HepG2 (cell line): Measurements from ENCODE around the gene RRBP1. TPM values are rescaled to one million over a fixed set of nuclear protein-coding genes. Genes with fewer than 3 reads are reported as not detected.

ENCODE experiments used
- ATF4 ChIP-seq, 2 experiments: fragments of 450-650 bp in 1 of 2; sonication (generic) in 1 of 2; formaldehyde crosslinking; IDR thresholded peaks; 2 replicates each; pipeline versions ENCODE4 v1.5.0 to v1.8.0; 2020 to 2022; ENCODE audit warnings: mild to moderate bottlenecking in 1 of 2, missing genetic modification reagents in 1 of 2
- ATF7-NPFF ChIP-seq: sonication (generic); formaldehyde crosslinking; IDR thresholded peaks from 2 replicates; pipeline ENCODE4 v1.8.1; 2023; ENCODE audit warnings: mild to moderate bottlenecking, low read depth, missing genetic modification reagents, moderate library complexity
- ELK4 ChIP-seq: sonication (generic); formaldehyde crosslinking; IDR thresholded peaks from 2 replicates; pipeline ENCODE4 v1.9.0; 2021; ENCODE audit warnings: missing genetic modification reagents, borderline replicate concordance
- GTF3A ChIP-seq: sonication (generic); formaldehyde crosslinking; conservative IDR thresholded peaks from 2 replicates; pipeline ENCODE4 v1.4.0; 2020; ENCODE audit warnings: mild to moderate bottlenecking, missing genetic modification reagents
- LRRFIP1 ChIP-seq: sonication (generic); formaldehyde crosslinking; conservative IDR thresholded peaks from 2 replicates; pipeline ENCODE4 v1.4.0; 2020; ENCODE audit warnings: missing genetic modification reagents
- PITX1 ChIP-seq: sonication (generic); formaldehyde crosslinking; IDR thresholded peaks from 2 replicates; pipeline ENCODE4 v1.5.1; 2020; ENCODE audit warnings: mild to moderate bottlenecking, missing genetic modification reagents
- POLR2A ChIP-seq, 2 experiments: IDR thresholded peaks; 2 replicates each; pipeline ENCODE4 v1.6.1; 2011; ENCODE audit warnings: low read depth in 2 of 2, low read length in 2 of 2, mild to moderate bottlenecking in 1 of 2, moderate library complexity in 1 of 2; ENCODE audit not compliant: insufficient read depth in 1 of 2
- TBL1XR1 ChIP-seq: fragments of 150-350 bp; IDR thresholded peaks from 2 replicates; pipeline ENCODE4 v1.6.1; 2014; ENCODE audit warnings: borderline replicate concordance, low read length; ENCODE audit not compliant: partially characterized antibody
- ZFAT ChIP-seq: sonication (generic); formaldehyde crosslinking; conservative IDR thresholded peaks from 2 replicates; pipeline ENCODE4 v1.8.1; 2023; ENCODE audit warnings: missing genetic modification reagents, inconsistent platforms
- ZNF143 ChIP-seq: sonication (generic); formaldehyde crosslinking; IDR thresholded peaks from 2 replicates; pipeline ENCODE4 v1.4.0; 2020; ENCODE audit warnings: missing genetic modification reagents
- ZNF329 ChIP-seq: sonication (generic); formaldehyde crosslinking; IDR thresholded peaks from 2 replicates; pipeline ENCODE4 v1.9.0; 2021; ENCODE audit warnings: low read depth, mild to moderate bottlenecking, missing genetic modification reagents
- ZNF547 ChIP-seq: sonication (generic); formaldehyde crosslinking; IDR thresholded peaks from 2 replicates; pipeline ENCODE4 v1.5.1; 2020; ENCODE audit warnings: mild to moderate bottlenecking, missing genetic modification reagents
- ZNF550 ChIP-seq: sonication (generic); formaldehyde crosslinking; IDR thresholded peaks from 2 replicates; pipeline ENCODE4 v1.4.0; 2020; ENCODE audit warnings: mild to moderate bottlenecking, missing genetic modification reagents, borderline replicate concordance
- ZNF687 ChIP-seq: sonication (generic); formaldehyde crosslinking; IDR thresholded peaks from 2 replicates; pipeline ENCODE4 v1.5.1; 2020; ENCODE audit warnings: mild to moderate bottlenecking, missing genetic modification reagents, moderate library complexity
- ZNF7 ChIP-seq: IDR thresholded peaks from 2 replicates; pipeline ENCODE4 v1.6.1; 2016; ENCODE audit warnings: missing biosample characterization, missing genetic modification reagents
- ZNF839 ChIP-seq: sonication (generic); formaldehyde crosslinking; IDR thresholded peaks from 2 replicates; pipeline ENCODE4 v1.4.0; 2020; ENCODE audit warnings: missing genetic modification reagents, mild to moderate bottlenecking, borderline replicate concordance
- polyA plus RNA-seq, 8 experiments: library from polyadenylated mRNA; depleted of rRNA in 3 of 8; stranded (reverse) in 7 of 8; unstranded in 1 of 8; fragments of >200 nt; fragmentation: Illumina TruSeq in 4 of 8; extraction: Trizol in 4 of 8; gene quantifications; 2 replicates each; pipeline versions ENCODE4 v1.2.1 to v1.2.3, GENCODE V29; 2011 to 2016; ENCODE audit warnings: low read depth in 4 of 8, missing spikeins in 1 of 8, mixed read lengths in 1 of 8; ENCODE audit not compliant: insufficient read depth in 1 of 8
- total RNA-seq, 5 experiments: library from RNA; depleted of rRNA; stranded (reverse); fragments of >200 nt; fragmentation: Illumina TruSeq; extraction: Trizol; gene quantifications; 2 replicates each; pipeline ENCODE4 v1.2.3, GENCODE V29; 2016; ENCODE audit warnings: low read depth in 1 of 5

RRBP1 gene
- total and polyA plus RNA-seq, 2 of the 13 experiments (the other 11 are each of a cell fraction or from before 2014, with no cell fraction given) = 150 to 222 TPM

- TF ChIP-seq ELK4 (CRISPR knock-in tag) (no peak), ATF4 (CRISPR knock-in tag; IDR thresholded peaks at IDR 0.05) (no peak), ZNF687 (no peak), GTF3A (peak; percentile 67; the same call in 1 of the 2 replicates), PITX1 (CRISPR knock-in tag) (no peak), ZNF550 (CRISPR knock-in tag) (no peak), ZFAT (CRISPR knock-in tag) (no peak), LRRFIP1 (no peak), POLR2A (IDR thresholded peaks at IDR 0.05; ENCODE audit: insufficient read depth in 1 of 2, low read depth in 2 of 2, low read length in 2 of 2) (no peak), ZNF143 (no peak), ZNF547 (CRISPR knock-in tag) (no peak), ZNF839 (CRISPR knock-in tag) (0 out of 2 replicates have a peak, but pooled peaks have one; percentile 18), ATF7-NPFF (CRISPR knock-in tag) (peak; percentile 40; the same call in 1 of the 2 replicates), TBL1XR1 (no peak), ZNF7 (CRISPR knock-in tag) (no peak), ZNF329 (CRISPR knock-in tag) (no peak)
Observed at GRCh38 chr20:17709361-17710293, 27.6 kb upstream of the RRBP1 start (continued).
